ENCODE results near the gene SLC25A33.
A peak's percentile ranks its signal among the peaks of the same experiment; 100 is the strongest.

SLC25A33 gene

GRCh38 chr1:9539829-9540550 lies 725 bp downstream of the SLC25A33 start:
- Histone ChIP-seq H3K9ac (ENCODE audit: low read depth in 1 of 2, low read length in 2 of 2) (peak overlapping the region; percentile 74 to 75), H3K9me3 (ENCODE audit: control insufficient read depth in 2 of 2, low read length in 2 of 2) (no peaks in the 10 kb centered on the region), H3K27ac (ENCODE audit: low read depth in 2 of 2, low read length in 2 of 2) (peak overlapping the region; percentile 87 to 91), H3K27me3 (ENCODE audit: control insufficient read depth in 2 of 2, insufficient read depth in 2 of 2, low read length in 2 of 2) (no peaks in the 10 kb centered on the region), H3K4me3 (ENCODE audit: low read length in 2 of 2) (peak overlapping the region; percentile 70 to 82), H3K36me3 (ENCODE audit: control insufficient read depth in 2 of 2, insufficient read depth in 2 of 2, low read length in 2 of 2) (no peaks in the 10 kb centered on the region), H3K4me1 (ENCODE audit: control insufficient read depth in 2 of 2, insufficient read depth in 2 of 2, low read length in 2 of 2) (peaks cover 21 to 27% of the 10 kb centered on the region in 2 donors)

DNA sequence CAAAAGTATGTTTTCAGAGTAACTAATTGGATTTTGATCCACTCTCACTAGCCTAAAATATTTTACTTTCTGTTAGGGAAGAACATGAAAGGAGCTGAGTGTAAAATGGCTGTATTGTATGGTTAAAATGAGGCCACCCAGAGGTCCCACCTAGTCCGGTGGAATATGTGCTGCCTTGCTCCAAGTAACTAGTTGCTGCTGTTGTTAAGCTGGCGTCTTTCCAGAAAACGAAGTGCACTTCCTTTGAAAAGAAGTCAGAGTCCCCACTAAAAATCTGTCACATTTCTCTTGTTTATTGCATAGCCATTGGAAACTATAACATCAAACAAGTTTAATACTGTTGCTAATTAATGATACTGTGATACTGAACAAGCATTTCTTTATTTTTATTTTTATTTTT lies 3.2 kb downstream of the SLC25A33 start:
- H3K9ac ChIP-seq (ENCODE audit: low read depth in 1 of 2, low read length in 2 of 2) = peak overlapping the region in 1 of 2 donors; percentile 36
- no peaks in the 10 kb centered on the region for H3K9me3 ChIP-seq (ENCODE audit: control insufficient read depth in 2 of 2, low read length in 2 of 2)
- no peaks in the 10 kb centered on the region for H3K36me3 ChIP-seq (ENCODE audit: control insufficient read depth in 2 of 2, insufficient read depth in 2 of 2, low read length in 2 of 2)
- H3K27me3 ChIP-seq (ENCODE audit: control insufficient read depth in 2 of 2, insufficient read depth in 2 of 2, low read length in 2 of 2) = no peaks in the 10 kb centered on the region
- peak overlapping the region; percentile 4 to 18 for H3K4me3 ChIP-seq (ENCODE audit: low read length in 2 of 2)
- peaks cover 21 to 27% of the 10 kb centered on the region in 2 donors for H3K4me1 ChIP-seq (ENCODE audit: control insufficient read depth in 2 of 2, insufficient read depth in 2 of 2, low read length in 2 of 2)
- no peak overlapping the region for H3K27ac ChIP-seq (ENCODE audit: low read depth in 2 of 2, low read length in 2 of 2)

DNA sequence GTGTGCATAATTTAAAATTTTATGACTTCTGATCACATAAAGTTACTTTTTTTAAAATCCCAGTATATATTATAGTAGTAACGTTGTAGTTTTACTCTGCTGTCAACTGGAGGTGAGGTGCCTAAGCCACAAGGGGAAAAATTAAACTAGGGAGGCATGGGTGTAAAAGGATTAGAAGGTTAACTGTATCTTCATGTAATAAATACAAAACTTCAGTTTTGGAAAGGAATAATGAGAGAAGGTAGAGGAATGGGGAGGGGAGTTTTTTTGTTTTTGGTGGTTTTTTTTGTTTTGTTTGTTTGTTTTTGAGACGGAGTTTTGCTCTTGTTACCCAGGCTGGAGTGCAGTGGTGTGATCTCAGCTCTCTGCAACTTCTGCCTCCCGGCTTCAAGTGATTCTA lies 5.7 kb downstream of the SLC25A33 start:
- Histone ChIP-seq H3K4me3 (ENCODE audit: low read length in 2 of 2) (no peak overlapping the region), H3K36me3 (ENCODE audit: control insufficient read depth in 2 of 2, insufficient read depth in 2 of 2, low read length in 2 of 2) (no peaks in the 10 kb centered on the region), H3K27ac (ENCODE audit: low read depth in 2 of 2, low read length in 2 of 2) (no peak overlapping the region), H3K4me1 (ENCODE audit: control insufficient read depth in 2 of 2, insufficient read depth in 2 of 2, low read length in 2 of 2) (peaks cover 9 to 16% of the 10 kb centered on the region in 2 donors), H3K9ac (ENCODE audit: low read depth in 1 of 2, low read length in 2 of 2) (no peak overlapping the region), H3K9me3 (ENCODE audit: control insufficient read depth in 2 of 2, low read length in 2 of 2) (no peaks in the 10 kb centered on the region), H3K27me3 (ENCODE audit: control insufficient read depth in 2 of 2, insufficient read depth in 2 of 2, low read length in 2 of 2) (no peaks in the 10 kb centered on the region)

DNA sequence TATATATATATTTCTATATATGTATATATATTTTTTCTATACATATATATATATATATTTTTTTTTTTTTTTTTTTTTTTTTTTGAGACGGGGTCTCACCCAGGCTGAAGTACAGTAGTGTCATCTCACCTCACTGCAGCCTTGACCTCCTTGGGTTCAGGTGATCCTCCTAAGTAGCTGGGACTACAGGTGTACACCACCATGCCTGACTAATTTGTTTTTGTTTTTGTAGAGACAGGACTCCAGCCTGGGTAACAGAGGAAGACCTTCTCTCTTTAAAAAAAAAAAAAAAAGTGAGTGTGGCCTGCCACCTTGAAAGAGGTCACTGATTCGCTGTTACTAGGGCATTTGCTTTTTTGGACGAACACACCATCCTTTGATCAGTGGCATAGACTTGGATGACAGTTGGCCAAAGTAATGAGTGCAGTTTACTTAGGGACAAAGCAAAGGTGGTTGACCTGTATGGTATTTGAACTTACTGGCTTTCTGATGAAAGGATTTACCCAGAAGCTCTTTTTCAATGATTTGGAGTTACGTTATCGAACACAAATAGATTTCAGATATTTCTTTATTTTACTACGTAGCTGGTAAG lies 10.8 kb downstream of the SLC25A33 start:
- Histone ChIP-seq H3K9ac (ENCODE audit: low read depth in 1 of 2, low read length in 2 of 2) (no peak overlapping the region), H3K4me1 (ENCODE audit: control insufficient read depth in 2 of 2, insufficient read depth in 2 of 2, low read length in 2 of 2) (peaks cover 0 to 3% of the 10 kb centered on the region in 2 donors), H3K4me3 (ENCODE audit: low read length in 2 of 2) (no peak overlapping the region), H3K27me3 (ENCODE audit: control insufficient read depth in 2 of 2, insufficient read depth in 2 of 2, low read length in 2 of 2) (no peaks in the 10 kb centered on the region), H3K36me3 (ENCODE audit: control insufficient read depth in 2 of 2, insufficient read depth in 2 of 2, low read length in 2 of 2) (peaks cover 0 to 2% of the 10 kb centered on the region in 2 donors), H3K27ac (ENCODE audit: low read depth in 2 of 2, low read length in 2 of 2) (no peak overlapping the region), H3K9me3 (ENCODE audit: control insufficient read depth in 2 of 2, low read length in 2 of 2) (no peaks in the 10 kb centered on the region)

DNA sequence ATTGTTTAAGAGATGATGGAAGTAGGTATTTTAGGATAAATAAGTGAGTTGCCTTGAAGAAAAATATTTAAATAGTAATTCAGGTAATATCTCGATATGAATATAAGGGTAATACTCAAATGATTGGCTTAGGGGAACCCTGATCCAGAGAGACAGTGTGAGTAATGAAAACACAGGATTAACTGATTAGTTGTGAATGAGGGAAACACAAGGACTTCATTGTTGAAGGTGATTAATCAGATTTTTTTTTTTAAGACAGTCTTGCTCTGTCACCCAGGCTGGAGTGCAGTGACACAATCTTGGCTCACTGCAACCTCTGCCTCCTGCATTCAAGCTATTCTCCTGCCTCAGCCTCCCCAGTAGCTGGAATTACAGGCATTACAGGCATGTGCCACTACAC lies 12.7 kb downstream of the SLC25A33 start:
- no peak overlapping the region for H3K27ac ChIP-seq (ENCODE audit: low read depth in 2 of 2, low read length in 2 of 2)
- H3K36me3 ChIP-seq (ENCODE audit: control insufficient read depth in 2 of 2, insufficient read depth in 2 of 2, low read length in 2 of 2) = peaks cover 0 to 12% of the 10 kb centered on the region in 2 donors
- H3K9me3 ChIP-seq (ENCODE audit: control insufficient read depth in 2 of 2, low read length in 2 of 2) = no peaks in the 10 kb centered on the region
- H3K9ac ChIP-seq (ENCODE audit: low read depth in 1 of 2, low read length in 2 of 2) = no peak overlapping the region
- no peak overlapping the region for H3K4me3 ChIP-seq (ENCODE audit: low read length in 2 of 2)
- peaks cover 0 to 6% of the 10 kb centered on the region in 2 donors for H3K4me1 ChIP-seq (ENCODE audit: control insufficient read depth in 2 of 2, insufficient read depth in 2 of 2, low read length in 2 of 2)
- no peaks in the 10 kb centered on the region for H3K27me3 ChIP-seq (ENCODE audit: control insufficient read depth in 2 of 2, insufficient read depth in 2 of 2, low read length in 2 of 2)

DNA sequence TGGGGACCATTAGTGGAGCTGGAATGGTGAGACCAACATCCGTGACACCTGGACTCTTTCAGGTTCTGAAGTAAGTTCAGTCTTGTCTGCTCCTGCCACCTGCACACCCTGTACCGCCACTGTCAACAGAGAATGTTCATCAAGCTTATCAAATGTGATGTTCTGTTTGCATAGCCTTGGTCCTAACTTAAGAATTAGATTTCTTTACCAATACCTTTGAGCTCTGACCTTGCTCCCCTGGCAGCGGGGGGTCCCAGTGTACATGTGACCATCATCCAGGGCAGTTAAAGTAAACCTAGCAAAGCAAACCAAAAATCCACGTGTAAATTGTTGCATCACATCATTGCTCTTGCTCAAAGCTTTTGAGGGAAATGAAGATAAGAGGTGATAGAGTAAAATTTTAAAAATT lies 14.5 kb downstream of the SLC25A33 start:
- H3K4me3 ChIP-seq (ENCODE audit: low read length in 2 of 2) = no peak overlapping the region
- H3K9ac ChIP-seq (ENCODE audit: low read depth in 1 of 2, low read length in 2 of 2) = no peak overlapping the region
- H3K27ac ChIP-seq (ENCODE audit: low read depth in 2 of 2, low read length in 2 of 2) = no peak overlapping the region
- H3K27me3 ChIP-seq (ENCODE audit: control insufficient read depth in 2 of 2, insufficient read depth in 2 of 2, low read length in 2 of 2) = no peaks in the 10 kb centered on the region
- H3K9me3 ChIP-seq (ENCODE audit: control insufficient read depth in 2 of 2, low read length in 2 of 2) = no peaks in the 10 kb centered on the region
- H3K36me3 ChIP-seq (ENCODE audit: control insufficient read depth in 2 of 2, insufficient read depth in 2 of 2, low read length in 2 of 2) = peaks cover 10 to 23% of the 10 kb centered on the region in 2 donors
- peaks cover 0 to 4% of the 10 kb centered on the region in 2 donors for H3K4me1 ChIP-seq (ENCODE audit: control insufficient read depth in 2 of 2, insufficient read depth in 2 of 2, low read length in 2 of 2)

DNA sequence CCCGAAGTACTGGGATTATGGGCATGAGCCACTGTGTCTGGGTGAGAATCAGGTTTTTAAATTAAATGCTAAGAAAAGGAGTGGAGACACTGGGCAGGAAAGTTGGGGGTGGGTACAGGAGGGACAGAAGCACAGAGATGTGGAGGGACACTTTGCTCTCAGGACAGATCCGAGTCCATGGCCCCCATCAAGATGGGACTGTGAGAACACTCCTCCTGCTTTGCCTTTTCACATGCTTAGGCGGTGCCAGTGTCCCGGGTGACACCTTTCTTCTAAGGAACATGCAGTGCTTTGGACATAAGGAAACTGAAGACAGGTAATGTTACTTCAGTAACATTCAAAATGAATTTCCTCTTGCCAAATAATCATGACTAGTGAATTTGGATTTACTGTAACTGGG lies 16.7 kb downstream of the SLC25A33 start:
- Histone ChIP-seq H3K27me3 (ENCODE audit: control insufficient read depth in 2 of 2, insufficient read depth in 2 of 2, low read length in 2 of 2) (no peaks in the 10 kb centered on the region), H3K27ac (ENCODE audit: low read depth in 2 of 2, low read length in 2 of 2) (no peak overlapping the region), H3K36me3 (ENCODE audit: control insufficient read depth in 2 of 2, insufficient read depth in 2 of 2, low read length in 2 of 2) (peaks cover 10 to 23% of the 10 kb centered on the region in 2 donors), H3K9ac (ENCODE audit: low read depth in 1 of 2, low read length in 2 of 2) (no peak overlapping the region), H3K4me3 (ENCODE audit: low read length in 2 of 2) (no peak overlapping the region), H3K9me3 (ENCODE audit: control insufficient read depth in 2 of 2, low read length in 2 of 2) (no peaks in the 10 kb centered on the region), H3K4me1 (ENCODE audit: control insufficient read depth in 2 of 2, insufficient read depth in 2 of 2, low read length in 2 of 2) (peaks cover 0 to 4% of the 10 kb centered on the region in 2 donors)

DNA sequence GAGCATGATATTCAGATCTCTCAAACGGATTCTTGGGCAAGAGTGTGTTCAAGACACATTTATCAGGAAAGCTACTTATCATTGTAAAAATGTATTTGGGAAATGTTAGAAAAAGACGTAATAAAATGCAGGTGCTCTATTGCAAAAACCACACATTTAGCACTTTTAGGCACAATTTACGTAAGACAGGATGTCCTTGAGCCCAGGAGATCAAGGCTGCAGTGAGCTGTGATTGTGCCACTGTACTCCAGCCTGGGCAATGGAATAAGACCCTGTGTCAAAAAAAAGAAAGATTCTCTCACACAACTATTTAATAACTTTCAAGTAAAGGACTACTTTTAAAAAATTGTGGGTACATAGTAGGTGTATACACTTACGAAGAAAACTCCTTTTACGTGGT lies 18.4 kb downstream of the SLC25A33 start:
- H3K36me3 ChIP-seq (ENCODE audit: control insufficient read depth in 2 of 2, insufficient read depth in 2 of 2, low read length in 2 of 2) = peaks cover 10 to 23% of the 10 kb centered on the region in 2 donors
- no peaks in the 10 kb centered on the region for H3K9me3 ChIP-seq (ENCODE audit: control insufficient read depth in 2 of 2, low read length in 2 of 2)
- no peak overlapping the region for H3K4me3 ChIP-seq (ENCODE audit: low read length in 2 of 2)
- H3K27me3 ChIP-seq (ENCODE audit: control insufficient read depth in 2 of 2, insufficient read depth in 2 of 2, low read length in 2 of 2) = no peaks in the 10 kb centered on the region
- H3K27ac ChIP-seq (ENCODE audit: low read depth in 2 of 2, low read length in 2 of 2) = no peak overlapping the region
- no peak overlapping the region for H3K9ac ChIP-seq (ENCODE audit: low read depth in 1 of 2, low read length in 2 of 2)
- peaks cover 7 to 16% of the 10 kb centered on the region in 2 donors for H3K4me1 ChIP-seq (ENCODE audit: control insufficient read depth in 2 of 2, insufficient read depth in 2 of 2, low read length in 2 of 2)

DNA sequence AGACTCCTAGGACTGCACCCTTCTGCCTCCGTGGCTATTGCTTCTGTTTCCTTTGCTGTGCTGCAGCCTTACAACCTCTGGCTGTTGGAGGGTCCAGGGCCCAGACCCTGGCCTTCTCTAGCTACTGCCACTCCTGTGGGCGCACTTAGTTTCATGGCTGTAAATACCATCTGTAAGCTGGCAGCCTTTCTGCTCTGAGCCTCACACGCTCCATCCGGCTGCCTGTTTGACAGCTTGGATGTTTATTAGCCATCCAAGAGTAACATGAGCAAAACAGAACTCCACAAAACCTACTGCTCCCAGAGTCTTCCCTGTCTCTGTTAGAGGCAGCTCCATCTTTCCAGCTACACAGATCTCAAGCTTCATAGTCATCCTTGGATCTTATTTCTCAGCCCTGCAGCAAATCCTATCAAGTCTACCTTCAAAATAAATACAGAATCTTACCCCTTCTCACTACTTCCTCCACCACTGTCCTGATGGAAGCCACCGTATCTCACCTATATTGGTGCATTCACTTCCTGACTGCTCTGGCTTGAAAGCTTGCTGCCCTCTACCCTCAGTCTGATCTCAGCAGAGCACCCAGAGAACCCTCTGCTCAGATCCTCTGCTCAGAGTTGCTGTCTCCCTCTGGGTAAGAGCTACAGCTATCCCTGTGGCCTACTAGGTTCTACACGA lies 19.1 kb downstream of the SLC25A33 start:
- Histone ChIP-seq H3K9me3 (ENCODE audit: control insufficient read depth in 2 of 2, low read length in 2 of 2) (no peaks in the 10 kb centered on the region), H3K9ac (ENCODE audit: low read depth in 1 of 2, low read length in 2 of 2) (no peak overlapping the region), H3K36me3 (ENCODE audit: control insufficient read depth in 2 of 2, insufficient read depth in 2 of 2, low read length in 2 of 2) (peaks cover 10 to 23% of the 10 kb centered on the region in 2 donors), H3K27ac (ENCODE audit: low read depth in 2 of 2, low read length in 2 of 2) (no peak overlapping the region), H3K4me3 (ENCODE audit: low read length in 2 of 2) (no peak overlapping the region), H3K27me3 (ENCODE audit: control insufficient read depth in 2 of 2, insufficient read depth in 2 of 2, low read length in 2 of 2) (no peaks in the 10 kb centered on the region), H3K4me1 (ENCODE audit: control insufficient read depth in 2 of 2, insufficient read depth in 2 of 2, low read length in 2 of 2) (peaks cover 7 to 16% of the 10 kb centered on the region in 2 donors)

GRCh38 chr1:9558946-9559545 lies 19.8 kb downstream of the SLC25A33 start:
- Histone ChIP-seq H3K4me3 (ENCODE audit: low read length in 2 of 2) (no peak overlapping the region), H3K4me1 (ENCODE audit: control insufficient read depth in 2 of 2, insufficient read depth in 2 of 2, low read length in 2 of 2) (peaks cover 7 to 16% of the 10 kb centered on the region in 2 donors), H3K27me3 (ENCODE audit: control insufficient read depth in 2 of 2, insufficient read depth in 2 of 2, low read length in 2 of 2) (no peaks in the 10 kb centered on the region), H3K9ac (ENCODE audit: low read depth in 1 of 2, low read length in 2 of 2) (no peak overlapping the region), H3K36me3 (ENCODE audit: control insufficient read depth in 2 of 2, insufficient read depth in 2 of 2, low read length in 2 of 2) (peaks cover 10 to 21% of the 10 kb centered on the region in 2 donors), H3K27ac (ENCODE audit: low read depth in 2 of 2, low read length in 2 of 2) (no peak overlapping the region), H3K9me3 (ENCODE audit: control insufficient read depth in 2 of 2, low read length in 2 of 2) (no peaks in the 10 kb centered on the region)

All from mucosa of rectum (tissue), 2 donors.